ENCODE data around the gene PDE8B.
A peak's percentile ranks its signal among the peaks of the same experiment; 100 is the strongest.

Gene PDE8B

GRCh38 chr5:77210091-77210963 lies at the start of gene PDE8B:
Gene PDE8B, plus strand, starts transcription at chr5:77210680. Its CDS starts 246 bp downstream, at chr5:77210926.
- Histone ChIP-seq H3K9me3 (ENCODE audit: low read depth, low read length) (no peaks in the 10 kb centered on the region), H3K9ac (ENCODE audit: insufficient read length) (no peak within 1 kb of the TSS), H3K27ac (no peak within 1 kb of the TSS), H3K36me3 (ENCODE audit: insufficient read depth, low read length) (no peaks in the 10 kb centered on the region), H3K4me3 (peak within 1 kb of the TSS; percentile 66)
- TF ChIP-seq EZH2 (IDR thresholded peaks at IDR 0.05): no peak
- no peak for TF ChIP-seq POLR2AphosphoS5 (IDR thresholded peaks at IDR 0.05; ENCODE audit: borderline replicate concordance, low read depth, low read length)
- no peak for TF ChIP-seq FOXP2 (optimal IDR thresholded peaks at IDR 0.05; ENCODE audit: control extremely low read depth, extremely low read length, insufficient read depth)
- DNase-seq (ENCODE audit: low read depth, low spot score): no peak

- H3K36me3 ChIP-seq (ENCODE audit: insufficient read depth, low read length): no peaks in the 10 kb centered on the region
- no peak for TF ChIP-seq FOXP2 (optimal IDR thresholded peaks at IDR 0.05; ENCODE audit: control extremely low read depth, extremely low read length, insufficient read depth)
- no peak for TF ChIP-seq EZH2 (IDR thresholded peaks at IDR 0.05)
- no peak for TF ChIP-seq POLR2AphosphoS5 (IDR thresholded peaks at IDR 0.05; ENCODE audit: borderline replicate concordance, low read depth, low read length)
Observed at GRCh38 chr5:77163453-77163852, 47.0 kb upstream of the PDE8B start.

GRCh38 chr5:77167063-77167462 lies 43.4 kb upstream of the PDE8B start:
- Histone ChIP-seq H3K27ac (no peak overlapping the region), H3K36me3 (ENCODE audit: insufficient read depth, low read length) (no peaks in the 10 kb centered on the region), H3K9ac (ENCODE audit: insufficient read length) (no peak overlapping the region), H3K4me3 (no peak overlapping the region), H3K9me3 (ENCODE audit: low read depth, low read length) (no peaks in the 10 kb centered on the region)
- no peak for TF ChIP-seq POLR2AphosphoS5 (IDR thresholded peaks at IDR 0.05; ENCODE audit: borderline replicate concordance, low read depth, low read length)
- TF ChIP-seq EZH2 (IDR thresholded peaks at IDR 0.05): no peak
- TF ChIP-seq FOXP2 (optimal IDR thresholded peaks at IDR 0.05; ENCODE audit: control extremely low read depth, extremely low read length, insufficient read depth): no peak
- no peak for DNase-seq (ENCODE audit: low read depth, low spot score)

More at GRCh38 chr5:77163453-77163852, 47.0 kb upstream of the PDE8B start:
- Histone ChIP-seq H3K9me3 (ENCODE audit: low read depth, low read length) (no peaks in the 10 kb centered on the region), H3K9ac (ENCODE audit: insufficient read length) (no peak overlapping the region), H3K27ac (no peak overlapping the region), H3K4me3 (no peak overlapping the region)
- no peak for DNase-seq (ENCODE audit: low read depth, low spot score)

GRCh38 chr5:77167695-77168121 lies 42.8 kb upstream of the PDE8B start:
- Histone ChIP-seq H3K9ac (ENCODE audit: insufficient read length) (no peak overlapping the region), H3K36me3 (ENCODE audit: insufficient read depth, low read length) (no peaks in the 10 kb centered on the region), H3K9me3 (ENCODE audit: low read depth, low read length) (no peaks in the 10 kb centered on the region), H3K4me3 (no peak overlapping the region), H3K27ac (no peak overlapping the region)
- TF ChIP-seq EZH2 (IDR thresholded peaks at IDR 0.05): no peak
- TF ChIP-seq FOXP2 (optimal IDR thresholded peaks at IDR 0.05; ENCODE audit: control extremely low read depth, extremely low read length, insufficient read depth): no peak
- TF ChIP-seq POLR2AphosphoS5 (IDR thresholded peaks at IDR 0.05; ENCODE audit: borderline replicate concordance, low read depth, low read length): no peak
- no peak for DNase-seq (ENCODE audit: low read depth, low spot score)

- H3K4me3 ChIP-seq: no peak overlapping the region
- no peak overlapping the region for H3K9ac ChIP-seq (ENCODE audit: insufficient read length)
- no peak for DNase-seq (ENCODE audit: low read depth, low spot score)
- no peak overlapping the region for H3K27ac ChIP-seq
- TF ChIP-seq FOXP2 (optimal IDR thresholded peaks at IDR 0.05; ENCODE audit: control extremely low read depth, extremely low read length, insufficient read depth) (no peak), POLR2AphosphoS5 (IDR thresholded peaks at IDR 0.05; ENCODE audit: borderline replicate concordance, low read depth, low read length) (no peak), EZH2 (IDR thresholded peaks at IDR 0.05) (no peak)
- H3K9me3 ChIP-seq (ENCODE audit: low read depth, low read length): no peaks in the 10 kb centered on the region
- H3K36me3 ChIP-seq (ENCODE audit: insufficient read depth, low read length): no peaks in the 10 kb centered on the region
Observed at GRCh38 chr5:77168161-77168878, 42.2 kb upstream of the PDE8B start.

GRCh38 chr5:77168879-77169244 lies 41.6 kb upstream of the PDE8B start:
- DNase-seq (ENCODE audit: low read depth, low spot score): no peak
- Histone ChIP-seq H3K27ac (no peak overlapping the region), H3K9me3 (ENCODE audit: low read depth, low read length) (no peaks in the 10 kb centered on the region), H3K4me3 (no peak overlapping the region), H3K9ac (ENCODE audit: insufficient read length) (no peak overlapping the region), H3K36me3 (ENCODE audit: insufficient read depth, low read length) (no peaks in the 10 kb centered on the region)
- TF ChIP-seq POLR2AphosphoS5 (IDR thresholded peaks at IDR 0.05; ENCODE audit: borderline replicate concordance, low read depth, low read length): no peak
- no peak for TF ChIP-seq EZH2 (IDR thresholded peaks at IDR 0.05)
- no peak for TF ChIP-seq FOXP2 (optimal IDR thresholded peaks at IDR 0.05; ENCODE audit: control extremely low read depth, extremely low read length, insufficient read depth)

- DNase-seq (ENCODE audit: low read depth, low spot score): no peak
- H3K9ac ChIP-seq (ENCODE audit: insufficient read length): no peak overlapping the region
- H3K4me3 ChIP-seq: no peak overlapping the region
- H3K9me3 ChIP-seq (ENCODE audit: low read depth, low read length): no peaks in the 10 kb centered on the region
- H3K36me3 ChIP-seq (ENCODE audit: insufficient read depth, low read length): no peaks in the 10 kb centered on the region
- TF ChIP-seq FOXP2 (optimal IDR thresholded peaks at IDR 0.05; ENCODE audit: control extremely low read depth, extremely low read length, insufficient read depth) (no peak), EZH2 (IDR thresholded peaks at IDR 0.05) (no peak), POLR2AphosphoS5 (IDR thresholded peaks at IDR 0.05; ENCODE audit: borderline replicate concordance, low read depth, low read length) (no peak)
- H3K27ac ChIP-seq: no peak overlapping the region
Observed at GRCh38 chr5:77170196-77170890, 40.1 kb upstream of the PDE8B start.

Data from SK-N-MC (cell line).